Gastrocnemius medialis (tissue), 4 donors: ENCODE measurements around the gene ESYT2. TPM values are rescaled to one million over a fixed set of nuclear protein-coding genes. Genes with fewer than 3 reads are reported as not detected.

Experiments
- ATAC-seq, 2 donors: fragments of 150-250 bp; one replicate each; pipeline ENCODE4 v1.9.1; 2016
- DNase-seq, 2 donors: peaks; one replicate each; pipeline ENCODE4 v3.0.0-alpha.2; 2019
- H3K27ac ChIP-seq, 4 donors: fragments of 200-600 bp; sonication (generic); 1 replicate in 1 of 4; 2 replicates in 3 of 4; pipeline ENCODE4 v1.5.1; 2016 to 2018; ENCODE audit warnings: mild to moderate bottlenecking in 2 of 4, moderate library complexity in 1 of 4
- H3K27me3 ChIP-seq, 3 donors: fragments of 200-600 bp; sonication (generic) in 2 of 3; 1 replicate in 1 of 3; 2 replicates in 2 of 3; pipeline versions ENCODE4 v1.5.1 to v1.6.0; 2016 to 2019; ENCODE audit warnings: mild to moderate bottlenecking in 1 of 3, moderate library complexity in 1 of 3
- H3K36me3 ChIP-seq, 2 donors: fragments of 200-600 bp; sonication (generic) in 1 of 2; one replicate each; pipeline ENCODE4 v1.5.1; 2017 to 2018
- H3K4me1 ChIP-seq, 2 donors: fragments of 200-600 bp; sonication (generic) in 1 of 2; one replicate each; pipeline ENCODE4 v1.5.1; 2016 to 2017; ENCODE audit warnings: mild to moderate bottlenecking in 2 of 2
- H3K4me3 ChIP-seq, 4 donors: fragments of 200-600 bp; sonication (generic) in 3 of 4; 1 replicate in 1 of 4; 2 replicates in 3 of 4; pipeline ENCODE4 v1.5.1; 2016 to 2019; ENCODE audit warnings: mild to moderate bottlenecking in 2 of 4
- H3K9me3 ChIP-seq, 3 donors: fragments of 200-600 bp; sonication (generic) in 2 of 3; 1 replicate in 1 of 3; 2 replicates in 2 of 3; pipeline ENCODE4 v1.5.1; 2016 to 2019
- CTCF ChIP-seq, 5 experiments: fragments of 450-650 bp in 3 of 5; fragments of 200-600 bp in 2 of 5; sonication (generic) in 2 of 5; IDR thresholded peaks in 4 of 5; conservative IDR thresholded peaks in 1 of 5; 1 replicate in 4 of 5; 2 replicates in 1 of 5; pipeline ENCODE4 v1.5.1; 2016 to 2019; ENCODE audit warnings: antibody characterized with exemption in 5 of 5, mild to moderate bottlenecking in 3 of 5, moderate library complexity in 3 of 5
- POLR2A ChIP-seq, 2 donors: fragments of 450-650 bp; IDR thresholded peaks; one replicate each; pipeline ENCODE4 v1.6.1; 2017; ENCODE audit warnings: antibody characterized with exemption in 2 of 2, mild to moderate bottlenecking in 2 of 2, moderate library complexity in 2 of 2
- in situ Hi-C, 4 donors: fragments of 200-750 bp; cut with MboI; loops; one replicate each; pipeline versions ENCODE4 v1.15.0 to v1.8.0; 2017; ENCODE audit warnings: low sequenced_read_pairs in 4 of 4
- intact Hi-C: fragments of 100-400 bp; cut with DNase I; formaldehyde crosslinking; loops from one replicate; pipeline ENCODE4 v1.15.1; 2023; ENCODE audit warnings: low total_unique reads
- total RNA-seq, 4 donors: library from RNA; depleted of rRNA; stranded (reverse); fragments of >200 nt; gene quantifications; one replicate each; pipeline versions ENCODE4 v1.1.0 to v1.2.3, GENCODE V29; 2016

The ESYT2 gene
- total RNA-seq, 4 donors from 2014 or later, result 67.5 to 106 (median 74.7) TPM

DNA sequence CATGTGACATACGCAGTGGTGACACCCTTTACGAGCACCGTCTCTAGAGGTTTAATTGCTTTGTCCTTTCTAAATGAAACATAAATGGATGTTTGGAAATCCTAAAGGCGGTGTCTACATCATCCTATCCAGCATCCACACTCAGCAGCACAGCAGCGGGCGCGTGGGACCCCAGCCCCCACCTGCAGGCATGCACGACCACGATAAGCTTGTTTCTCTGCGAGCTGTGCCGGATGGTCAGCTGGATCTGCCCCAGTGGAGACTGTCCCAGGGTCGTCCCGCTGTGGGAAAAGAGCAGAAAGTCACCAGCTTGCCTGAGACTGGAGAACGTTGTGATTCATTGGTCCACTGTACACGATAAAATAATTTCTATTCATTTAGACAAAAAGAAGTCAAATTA, 90.5 kb downstream of the ESYT2 start:
- no peak for ATAC-seq

GRCh38 chr7:158737064-158737695, 92.1 kb downstream of the ESYT2 start:
- intact Hi-C loops (no loop called here), in situ Hi-C loops (no loop called here)
- no peak for TF ChIP-seq POLR2A (IDR thresholded peaks at IDR 0.05)
- TF ChIP-seq CTCF (IDR thresholded peaks at IDR 0.05 in 4 of 5, conservative IDR thresholded peaks at IDR 0.05 in 1 of 5), result no peak
- ATAC-seq (no peak), DNase-seq (no peak)
- Histone ChIP-seq H3K27ac (no peak overlapping the region), H3K4me1 (no peaks in the 10 kb centered on the region), H3K36me3 (peaks cover 0 to 98% of the 10 kb centered on the region in 2 donors), H3K4me3 (no peak overlapping the region), H3K9me3 (no peaks in the 10 kb centered on the region), H3K27me3 (no peaks in the 10 kb centered on the region)

More for the DNA sequence above, 90.5 kb downstream of the ESYT2 start:
- in situ Hi-C loops, result no loop called here
- no peaks in the 10 kb centered on the region for H3K9me3 ChIP-seq
- intact Hi-C loops, result no loop called here
- TF ChIP-seq CTCF (IDR thresholded peaks at IDR 0.05 in 4 of 5, conservative IDR thresholded peaks at IDR 0.05 in 1 of 5) (no peak), POLR2A (IDR thresholded peaks at IDR 0.05) (no peak)
- H3K36me3 ChIP-seq, result peaks cover 0 to 99% of the 10 kb centered on the region in 2 donors
- no peak for DNase-seq
- no peak overlapping the region for H3K4me3 ChIP-seq
- no peaks in the 10 kb centered on the region for H3K4me1 ChIP-seq
- no peak overlapping the region for H3K27ac ChIP-seq
- H3K27me3 ChIP-seq, result no peaks in the 10 kb centered on the region

GRCh38 chr7:158735935-158736334, 93.4 kb downstream of the ESYT2 start:
- Histone ChIP-seq H3K9me3 (no peaks in the 10 kb centered on the region), H3K27ac (no peak overlapping the region), H3K36me3 (peaks cover 0 to 97% of the 10 kb centered on the region in 2 donors), H3K4me3 (no peak overlapping the region), H3K27me3 (no peaks in the 10 kb centered on the region), H3K4me1 (no peaks in the 10 kb centered on the region)
- intact Hi-C loops, result no loop called here
- no peak for ATAC-seq
- TF ChIP-seq CTCF (IDR thresholded peaks at IDR 0.05 in 4 of 5, conservative IDR thresholded peaks at IDR 0.05 in 1 of 5) (no peak), POLR2A (IDR thresholded peaks at IDR 0.05) (no peak)
- in situ Hi-C loops, result no loop called here
- DNase-seq, result no peak

DNA sequence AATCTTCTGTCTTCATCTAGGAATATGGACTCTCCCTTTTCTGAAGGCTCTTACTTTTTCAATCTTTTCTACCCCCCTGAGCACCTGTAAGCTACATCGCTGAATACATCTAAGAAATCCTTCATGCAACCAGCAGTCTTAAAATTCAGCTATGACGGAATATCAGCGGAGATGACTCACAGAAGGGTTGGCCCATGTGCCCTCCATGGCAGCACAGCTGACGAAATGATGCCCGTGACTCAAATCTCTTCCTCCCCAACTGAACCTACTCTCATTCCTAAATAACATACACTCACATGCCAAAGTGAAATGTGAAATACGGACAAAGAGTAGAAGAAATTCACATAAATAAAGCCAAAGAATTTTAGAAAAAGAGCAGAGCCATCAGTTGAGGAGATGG, 94.4 kb downstream of the ESYT2 start:
- Histone ChIP-seq H3K4me3 (no peak overlapping the region), H3K9me3 (no peaks in the 10 kb centered on the region), H3K27me3 (no peaks in the 10 kb centered on the region), H3K4me1 (no peaks in the 10 kb centered on the region), H3K27ac (no peak overlapping the region), H3K36me3 (peaks cover 0 to 93% of the 10 kb centered on the region in 2 donors)
- intact Hi-C loops (no loop called here), in situ Hi-C loops (no loop called here)
- no peak for ATAC-seq
- no peak for DNase-seq
- TF ChIP-seq CTCF (IDR thresholded peaks at IDR 0.05 in 4 of 5, conservative IDR thresholded peaks at IDR 0.05 in 1 of 5), result no peak
- TF ChIP-seq POLR2A (IDR thresholded peaks at IDR 0.05), result no peak
